NCI-H146 (cell line): Measurements from ENCODE around the gene RELA.
"Not testable (repeated sequence)": the region's sequence is repeated elsewhere in the genome, so short reads cannot be mapped to it uniquely, and the experiment has no call there.

Experiments
- DNase-seq: peaks from one replicate; lab custom pipeline; 2025; lab: John Stamatoyannopoulos, UW

RELA gene

DNA sequence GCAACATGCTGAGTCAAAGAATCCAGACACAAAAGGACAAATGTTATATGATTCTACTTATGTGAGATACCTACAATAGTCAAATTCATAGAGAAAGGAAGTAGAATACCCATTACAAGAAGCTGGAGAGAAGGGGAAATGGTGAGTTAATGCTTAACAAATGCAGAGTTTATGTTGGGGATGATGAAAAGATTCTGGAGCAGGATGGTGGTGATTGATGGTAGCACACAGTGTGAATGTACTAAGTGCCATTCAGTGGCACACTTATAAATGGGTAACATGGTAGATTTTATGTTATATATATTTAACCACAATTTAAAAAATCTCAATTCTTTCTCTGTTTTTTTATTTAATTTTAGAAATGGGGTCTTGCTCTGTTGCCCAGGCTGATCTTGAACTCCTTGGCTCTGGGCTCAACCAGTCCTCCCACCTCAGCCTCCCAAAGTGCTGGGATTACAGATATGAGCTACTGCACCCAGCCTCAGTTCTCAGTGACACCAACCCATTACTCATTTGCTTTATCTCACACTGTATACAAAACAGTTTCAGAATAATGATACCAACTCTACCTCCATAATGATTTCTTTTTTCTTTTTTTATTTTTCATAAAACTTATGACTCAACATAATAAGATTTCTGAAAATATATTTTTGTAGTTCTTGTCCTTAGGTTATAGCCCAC, 9.6 kb upstream of the RELA start:
- no peak for DNase-seq

DNA sequence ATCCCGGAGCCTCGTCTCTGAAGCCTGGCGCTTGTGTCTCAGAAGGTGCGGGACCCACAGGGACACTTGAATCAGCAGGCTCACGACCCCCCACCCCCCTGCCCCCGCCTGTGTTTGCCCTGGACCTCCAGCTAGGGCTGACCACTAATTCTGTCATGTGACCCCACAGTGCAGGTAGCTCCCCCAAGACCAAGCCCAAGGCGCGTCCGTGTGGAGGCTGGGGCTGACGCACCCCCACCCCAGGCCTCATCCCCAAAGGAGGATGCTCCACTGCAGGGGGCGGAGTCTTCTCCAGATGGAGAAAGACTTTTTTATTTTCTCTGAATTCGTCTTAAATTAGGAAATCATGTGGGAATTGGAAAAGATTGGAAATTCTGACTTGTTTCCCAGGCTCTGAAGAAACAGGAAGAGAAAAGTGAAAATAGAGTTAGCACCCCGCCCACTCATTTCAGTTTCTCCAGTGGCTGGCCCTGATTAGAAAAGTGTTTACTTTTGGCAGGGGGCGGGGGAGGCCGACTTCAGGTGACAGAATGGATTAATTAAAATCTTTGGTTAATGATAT, 1.0 kb upstream of the RELA start:
- peak; percentile 45 for DNase-seq

DNA sequence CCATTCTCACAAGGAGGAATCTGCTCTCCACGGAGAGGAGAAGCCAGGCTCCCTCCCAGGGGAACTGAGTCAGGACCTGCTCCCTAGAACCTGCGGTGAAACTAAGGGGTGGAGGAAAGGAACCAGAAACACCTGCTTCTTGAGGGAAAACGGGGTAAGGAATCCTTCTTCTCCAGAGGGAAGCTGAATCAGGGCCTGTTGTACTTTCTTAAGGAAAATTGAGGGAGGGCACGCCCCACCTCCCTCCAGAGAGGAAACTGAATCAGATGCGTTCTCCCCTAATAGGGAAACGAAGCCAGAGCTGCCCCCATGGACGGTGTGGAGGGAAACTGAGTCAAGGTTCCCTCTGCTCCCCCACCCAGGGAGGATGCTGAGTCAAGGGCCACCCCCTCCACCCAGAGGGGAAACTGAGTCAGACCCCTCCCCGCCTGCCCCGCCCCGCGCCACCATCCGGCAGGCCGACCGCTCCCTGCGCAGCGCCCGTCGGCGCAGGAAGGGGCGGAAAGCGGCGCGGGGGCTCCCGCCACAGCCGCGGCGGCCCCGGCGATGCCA, 393 bp downstream of the RELA start:
- no peak for DNase-seq

DNA sequence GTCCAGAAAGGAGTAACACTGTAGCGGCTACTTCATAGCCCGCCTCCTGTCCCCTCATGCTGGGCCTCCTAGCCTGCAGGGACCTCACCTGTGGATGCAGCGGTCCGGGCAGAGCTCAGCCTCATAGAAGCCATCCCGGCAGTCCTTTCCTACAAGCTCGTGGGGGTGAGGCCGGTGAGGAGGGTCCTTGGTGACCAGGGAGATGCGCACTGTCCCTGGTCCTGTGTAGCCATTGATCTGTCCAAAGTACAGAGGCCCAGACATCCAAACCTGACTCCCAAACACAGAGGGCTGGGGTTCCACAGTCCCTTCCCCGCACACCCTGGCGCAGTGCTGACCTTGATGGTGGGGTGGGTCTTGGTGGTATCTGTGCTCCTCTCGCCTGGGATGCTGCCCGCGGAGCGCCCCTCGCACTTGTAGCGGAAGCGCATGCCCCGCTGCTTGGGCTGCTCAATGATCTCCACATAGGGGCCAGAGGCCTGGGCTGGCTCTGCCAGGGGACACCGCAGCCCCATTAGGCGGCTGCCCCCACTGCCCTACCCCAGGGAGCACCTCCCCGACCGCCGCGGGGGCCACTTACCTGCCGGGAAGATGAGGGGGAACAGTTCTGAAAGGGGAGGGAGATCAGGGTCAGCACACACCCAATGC, 993 bp downstream of the RELA start:
- DNase-seq = no peak

DNA sequence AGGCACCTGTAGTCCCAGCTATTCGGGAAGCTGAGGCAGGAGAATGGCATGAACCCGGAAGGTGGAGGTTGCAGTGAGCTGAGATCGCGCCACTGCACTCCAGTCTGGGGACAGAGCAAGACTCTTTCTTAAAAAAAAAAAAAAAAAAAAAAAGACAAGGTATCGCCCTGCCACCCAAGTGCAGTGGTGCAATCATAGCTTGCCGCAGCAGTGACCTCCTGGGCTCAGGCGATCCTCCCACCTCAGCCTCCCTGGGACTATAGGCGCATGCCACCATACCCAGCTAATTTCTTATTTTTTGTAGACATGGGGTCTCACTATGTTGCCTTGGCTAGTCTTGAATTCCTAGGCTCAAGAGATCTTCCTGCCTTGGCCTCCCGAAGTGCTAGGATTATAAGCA, 1.8 kb downstream of the RELA start:
- DNase-seq = not testable (repeated sequence)

DNA sequence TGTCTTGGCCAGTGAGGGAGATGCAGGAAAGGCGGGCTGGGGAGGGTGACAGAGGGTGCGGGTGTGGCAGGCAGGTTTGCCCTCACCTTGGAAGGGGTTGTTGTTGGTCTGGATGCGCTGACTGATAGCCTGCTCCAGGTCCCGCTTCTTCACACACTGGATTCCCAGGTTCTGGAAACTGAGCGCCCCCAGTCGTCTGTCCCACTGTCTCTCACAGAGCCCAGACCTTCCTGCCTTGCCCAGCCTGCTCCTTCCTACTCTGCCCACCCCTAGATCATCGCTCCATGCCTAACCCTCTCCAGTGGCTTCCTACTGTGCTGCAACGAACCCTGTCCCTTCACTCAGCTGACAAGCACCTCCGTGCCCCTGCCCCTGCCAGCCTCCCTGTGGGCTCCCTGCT, 2.7 kb downstream of the RELA start:
- no peak for DNase-seq

DNA sequence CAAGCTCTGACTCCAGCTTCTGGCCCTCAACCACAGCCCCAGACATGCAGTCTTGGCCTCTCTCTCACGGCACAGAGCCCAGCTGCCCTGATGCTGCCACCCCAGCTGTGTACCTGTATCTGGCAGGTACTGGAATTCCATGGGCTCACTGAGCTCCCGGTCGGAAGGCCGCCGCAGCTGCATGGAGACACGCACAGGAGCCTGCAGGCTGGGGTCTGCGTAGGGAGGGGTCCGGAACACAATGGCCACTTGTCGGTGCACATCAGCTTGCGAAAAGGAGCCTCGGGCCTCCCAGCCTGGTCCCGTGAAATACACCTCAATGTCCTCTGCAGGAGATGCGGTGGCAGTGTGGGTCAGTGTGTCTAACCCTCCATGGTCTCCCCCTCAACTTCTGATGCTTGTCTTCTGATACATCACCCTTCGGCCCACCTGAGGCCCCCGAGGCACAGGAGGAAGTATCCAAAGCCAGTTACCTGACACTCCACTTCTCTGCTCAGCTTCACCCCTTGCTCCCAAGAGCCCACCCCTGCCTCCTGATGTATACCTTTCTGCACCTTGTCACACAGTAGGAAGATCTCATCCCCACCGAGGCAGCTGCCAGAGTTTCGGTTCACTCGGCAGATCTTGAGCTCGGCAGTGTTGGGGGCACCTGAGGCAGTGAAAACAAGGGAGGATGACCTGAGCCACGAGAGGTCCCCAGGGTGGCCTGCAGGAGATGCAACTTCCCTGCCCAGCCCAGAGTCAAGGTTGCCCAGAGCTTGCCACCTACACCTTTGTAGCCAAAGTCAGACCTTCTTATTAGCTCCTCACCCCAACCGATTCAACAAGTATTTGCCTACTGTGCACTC, 4.3 kb downstream of the RELA start:
- DNase-seq = no peak

DNA sequence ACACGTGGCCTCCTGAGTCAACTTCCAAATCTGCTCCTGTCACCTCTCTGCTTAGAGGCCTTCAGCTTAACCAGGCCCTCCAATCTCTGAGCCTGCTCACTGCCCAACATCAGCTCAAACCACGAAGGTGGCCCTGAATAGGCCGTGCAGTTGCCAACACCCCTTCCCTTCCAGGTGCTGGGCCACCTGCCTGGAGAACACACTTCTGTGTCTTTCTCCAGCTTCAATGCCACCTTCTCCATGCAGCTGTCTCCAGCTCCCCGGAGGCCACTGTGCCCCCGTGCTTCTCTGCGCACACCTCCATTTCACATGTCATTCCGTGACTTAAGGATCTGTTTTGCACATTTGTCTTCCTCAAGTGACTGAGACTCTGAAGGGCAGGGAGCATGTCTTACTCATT, 5.3 kb downstream of the RELA start:
- DNase-seq = no peak

DNA sequence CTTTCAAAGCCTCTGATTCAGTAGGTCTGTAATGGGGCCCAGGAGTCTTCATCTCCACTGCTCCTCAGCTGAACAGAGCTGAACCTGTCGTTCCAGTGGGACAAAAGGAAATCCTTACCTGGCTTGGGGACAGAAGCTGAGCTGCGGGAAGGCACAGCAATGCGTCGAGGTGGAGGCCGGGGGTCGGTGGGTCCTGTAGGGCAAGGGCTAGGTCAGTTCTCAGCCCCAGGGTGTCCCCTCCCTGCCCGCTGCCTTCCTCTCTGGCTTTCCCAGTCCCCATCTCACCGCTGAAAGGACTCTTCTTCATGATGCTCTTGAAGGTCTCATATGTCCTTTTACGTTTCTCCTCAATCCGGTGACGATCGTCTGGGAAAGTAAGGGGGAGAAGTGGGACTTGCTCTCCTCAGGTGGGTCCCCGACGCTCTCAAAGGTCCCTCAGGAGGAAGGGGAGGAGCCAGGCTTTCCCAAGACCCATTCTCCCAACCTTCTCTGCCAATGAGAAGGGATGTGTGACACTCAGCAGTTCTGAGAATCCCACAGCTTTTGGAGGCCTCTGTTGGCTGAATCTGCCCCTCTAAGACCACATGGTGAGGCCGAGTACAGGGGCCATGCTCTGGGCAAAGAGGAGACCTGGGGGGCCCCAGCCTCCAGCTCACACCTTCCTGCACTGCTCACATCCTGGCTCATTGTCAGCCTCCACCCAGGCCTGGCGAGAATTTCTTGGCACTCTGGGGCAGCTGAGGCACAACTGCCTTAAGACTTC, 7.0 kb downstream of the RELA start:
- no peak for DNase-seq

DNA sequence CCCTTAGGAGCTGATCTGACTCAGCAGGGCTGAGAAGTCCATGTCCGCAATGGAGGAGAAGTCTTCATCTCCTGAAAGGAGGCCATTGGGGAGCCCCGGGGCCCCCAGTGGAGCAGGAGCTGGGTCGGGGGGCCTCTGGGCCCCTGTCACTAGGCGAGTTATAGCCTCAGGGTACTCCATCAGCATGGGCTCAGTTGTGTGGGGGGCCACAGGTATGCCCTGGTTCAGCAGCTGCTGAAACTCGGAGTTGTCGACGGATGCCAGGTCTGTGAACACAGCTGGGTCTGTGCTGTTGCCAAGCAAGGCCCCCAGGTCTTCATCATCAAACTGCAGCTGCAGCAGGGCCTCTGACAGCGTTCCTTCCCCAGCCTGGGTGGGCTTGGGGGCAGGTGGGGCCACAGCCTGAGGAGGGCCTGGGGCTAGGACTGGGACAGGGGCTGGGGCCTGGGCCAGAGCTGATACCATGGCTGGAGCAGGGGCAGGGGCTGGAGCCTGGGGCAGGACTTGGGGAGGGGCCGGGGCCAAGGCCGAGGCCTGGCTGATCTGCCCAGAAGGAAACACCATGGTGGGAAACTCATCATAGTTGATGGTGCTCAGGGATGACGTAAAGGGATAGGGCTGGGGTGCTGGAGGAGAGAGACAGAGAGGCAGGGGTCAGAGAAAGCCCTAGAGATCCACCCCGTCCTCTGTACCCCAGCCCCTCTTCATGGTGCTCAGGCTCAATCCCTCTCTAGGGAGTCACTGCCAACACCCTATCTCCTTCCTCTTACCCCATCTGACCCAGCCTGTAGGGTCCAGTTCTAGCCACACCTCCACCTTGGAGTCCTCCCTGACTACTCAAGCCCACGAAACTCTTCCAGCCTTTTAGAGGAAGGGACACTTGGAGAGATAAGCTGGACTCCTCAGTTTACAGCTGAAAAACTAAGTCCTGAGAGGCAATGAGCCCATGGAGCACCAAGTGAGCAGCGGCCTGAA, 8.1 kb downstream of the RELA start:
- DNase-seq = no peak

DNA sequence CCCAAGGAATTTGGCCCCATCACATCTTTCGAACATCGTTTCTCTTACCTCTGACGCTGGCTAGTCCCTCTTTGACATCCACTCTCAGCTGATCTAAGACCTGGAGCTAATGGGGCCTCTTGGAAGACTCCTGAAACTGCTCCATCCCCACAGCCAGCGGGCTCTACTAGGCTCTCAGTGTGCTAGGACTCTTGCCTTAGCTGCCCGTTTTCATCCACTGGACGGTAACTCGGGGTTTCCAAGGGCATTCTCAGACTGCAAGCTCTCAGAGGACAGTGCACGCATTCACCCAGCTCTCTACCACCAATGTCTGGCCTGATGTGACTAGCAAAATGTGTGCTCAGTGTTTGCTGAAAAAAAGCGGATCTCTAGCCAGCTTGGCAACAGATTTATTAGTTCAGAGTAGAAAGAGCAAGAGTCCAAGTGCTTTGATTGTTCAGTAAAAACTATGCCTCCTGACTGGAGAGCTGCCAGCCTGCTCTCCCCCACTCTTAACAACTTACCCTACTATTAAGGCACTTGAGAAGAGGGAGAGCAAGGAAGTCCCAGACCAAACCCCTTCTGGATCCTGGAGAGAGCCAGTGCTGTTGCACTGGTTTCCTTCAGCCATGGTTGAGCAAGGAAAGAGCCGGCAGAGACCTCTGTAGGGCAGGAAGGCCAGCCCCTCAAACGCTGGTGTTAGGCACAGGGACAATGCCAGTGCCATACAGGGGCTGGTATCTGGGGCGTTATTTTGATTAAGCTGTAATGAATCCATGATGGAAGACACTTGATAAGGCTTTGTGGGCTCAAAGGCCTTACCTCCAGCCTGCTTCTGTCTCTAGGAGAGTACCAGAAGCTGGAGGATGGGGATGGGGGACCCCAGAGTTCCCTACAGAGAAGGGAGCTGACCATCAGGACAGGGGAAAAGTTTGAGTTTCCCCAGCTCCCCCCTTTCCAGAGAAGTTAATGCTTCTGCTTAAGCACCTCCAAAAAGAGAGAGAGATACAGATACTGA, 9.2 kb downstream of the RELA start:
- no peak for DNase-seq

DNA sequence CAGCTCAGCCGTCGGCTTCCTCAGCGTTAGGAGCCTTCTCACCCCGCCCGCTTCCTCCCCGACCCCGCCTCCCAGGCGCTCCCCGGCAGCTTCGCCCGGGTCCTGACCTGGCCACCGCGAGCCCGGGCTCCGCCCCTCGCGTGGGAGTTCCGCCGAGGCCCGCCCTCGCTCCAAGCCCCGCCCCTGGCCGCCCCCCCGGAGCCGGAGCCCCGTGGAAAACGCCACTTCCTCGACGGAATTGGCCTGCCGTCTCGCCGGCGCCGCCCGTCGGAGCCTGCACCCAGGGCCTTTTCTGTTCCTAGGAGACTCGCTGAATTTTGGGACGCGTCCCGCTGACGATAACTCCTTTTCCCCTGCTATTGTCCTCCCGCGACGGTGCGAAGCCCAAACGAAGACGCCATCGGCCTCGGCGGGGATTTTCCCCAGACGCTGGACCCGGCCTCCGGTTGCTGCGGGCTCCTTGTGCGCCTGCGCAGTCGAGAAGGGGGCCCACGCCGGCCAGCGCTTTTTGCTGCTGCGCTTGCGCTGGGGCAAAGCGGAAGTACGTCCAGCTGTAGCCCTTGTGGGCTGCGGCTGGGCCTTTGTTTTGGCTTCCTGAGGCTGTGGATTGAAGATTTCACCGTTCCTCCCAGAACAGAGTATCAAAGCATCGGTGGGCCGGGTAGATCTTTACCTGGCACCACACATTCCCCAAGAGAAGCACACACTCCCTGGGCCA, 10.0 kb downstream of the RELA start:
- peak; percentile 91 for DNase-seq

DNA sequence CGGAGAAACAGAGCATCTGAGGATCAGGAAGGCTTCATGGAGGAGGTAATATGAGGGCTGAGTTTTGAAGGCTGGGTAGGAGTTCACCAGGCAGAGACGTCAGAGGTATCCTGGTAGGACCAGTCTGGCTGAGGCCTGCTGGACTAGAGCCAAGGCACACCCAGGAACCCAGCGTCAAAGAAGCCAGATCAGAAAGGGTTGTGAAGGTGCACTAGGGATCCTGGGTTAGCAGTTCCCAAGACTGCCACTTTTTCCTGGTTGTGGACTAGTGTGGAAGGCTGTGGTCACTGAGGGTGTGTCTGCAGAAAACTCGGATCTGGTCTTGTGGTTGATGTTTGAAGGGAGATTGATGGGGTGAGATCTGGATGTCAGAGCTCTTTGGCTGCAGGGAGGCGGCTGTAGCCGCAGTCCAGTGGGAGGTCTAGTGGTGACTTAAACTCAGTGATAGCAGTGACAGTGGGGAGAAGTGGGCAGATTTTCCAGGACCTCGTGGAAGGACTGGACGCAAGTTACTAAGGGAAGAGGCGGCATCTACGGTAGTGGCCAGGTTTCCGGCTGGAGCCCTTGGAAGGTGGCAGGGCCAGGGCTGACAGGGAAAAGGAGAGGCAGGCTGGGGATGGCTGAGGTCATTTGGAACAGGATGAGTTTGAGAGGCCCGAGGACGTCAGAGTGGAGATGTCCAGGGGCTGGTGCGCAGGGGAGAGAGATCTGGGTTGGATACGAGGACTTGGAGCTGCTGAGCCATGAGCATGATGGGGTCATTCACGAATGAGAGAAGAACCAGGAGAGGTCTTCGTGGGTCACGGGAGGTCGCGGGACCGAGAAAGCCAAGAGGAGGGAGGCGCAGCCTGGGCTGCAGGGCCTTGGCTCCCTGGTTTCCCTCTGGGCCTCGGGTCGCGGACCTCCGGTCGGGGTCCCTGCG, 10.9 kb downstream of the RELA start:
- DNase-seq = no peak

DNA sequence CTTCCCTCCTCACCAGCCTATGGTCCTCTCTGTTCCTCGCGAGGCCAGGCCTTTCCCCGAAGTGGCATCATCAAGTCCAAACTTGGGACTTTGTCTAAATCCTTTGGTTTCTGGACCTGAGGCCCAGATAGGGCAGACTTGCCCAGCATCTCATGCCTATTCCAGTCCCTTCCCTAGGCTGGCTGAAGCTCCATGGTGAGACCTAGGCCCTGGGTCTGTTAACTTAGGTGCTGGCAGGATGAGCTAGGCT, 11.5 kb downstream of the RELA start:
- no peak for DNase-seq

DNA sequence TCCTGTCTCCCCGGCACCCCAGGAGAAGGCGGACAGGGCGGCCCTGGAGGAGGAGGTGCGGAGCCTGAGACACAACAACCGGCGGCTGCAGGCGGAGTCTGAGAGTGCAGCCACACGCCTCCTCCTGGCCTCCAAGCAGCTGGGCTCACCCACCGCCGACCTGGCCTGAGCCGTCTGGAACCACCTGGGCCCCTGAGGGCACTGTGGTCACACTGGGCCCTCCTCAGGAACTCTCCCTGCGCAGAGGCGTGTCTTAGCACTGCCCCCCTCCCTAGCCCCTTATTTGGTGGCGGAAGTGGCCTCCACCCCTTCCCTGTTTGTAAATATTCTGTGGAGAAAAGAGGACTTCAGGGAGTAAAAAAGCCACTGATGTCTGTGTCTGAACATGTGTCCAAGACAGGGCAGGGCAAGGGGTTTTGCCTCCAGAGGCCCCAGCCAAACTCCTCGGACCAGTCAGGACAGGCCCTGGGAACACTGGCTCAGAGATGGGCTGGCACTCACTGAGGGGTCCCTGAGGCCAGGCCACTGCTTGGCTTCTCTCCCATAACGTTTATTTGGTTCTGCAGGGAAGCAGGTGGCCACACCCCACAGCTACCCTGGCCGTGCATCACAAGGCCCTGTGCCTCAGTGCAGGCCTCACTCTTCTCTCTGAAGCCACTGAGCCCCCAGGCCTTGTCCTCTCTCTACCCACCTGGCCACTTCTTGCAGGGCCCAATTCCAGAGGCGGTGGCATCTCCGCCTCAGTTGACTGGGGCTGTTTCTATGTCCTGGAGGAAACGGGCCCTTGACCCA, 12.0 kb downstream of the RELA start:
- DNase-seq = no peak

DNA sequence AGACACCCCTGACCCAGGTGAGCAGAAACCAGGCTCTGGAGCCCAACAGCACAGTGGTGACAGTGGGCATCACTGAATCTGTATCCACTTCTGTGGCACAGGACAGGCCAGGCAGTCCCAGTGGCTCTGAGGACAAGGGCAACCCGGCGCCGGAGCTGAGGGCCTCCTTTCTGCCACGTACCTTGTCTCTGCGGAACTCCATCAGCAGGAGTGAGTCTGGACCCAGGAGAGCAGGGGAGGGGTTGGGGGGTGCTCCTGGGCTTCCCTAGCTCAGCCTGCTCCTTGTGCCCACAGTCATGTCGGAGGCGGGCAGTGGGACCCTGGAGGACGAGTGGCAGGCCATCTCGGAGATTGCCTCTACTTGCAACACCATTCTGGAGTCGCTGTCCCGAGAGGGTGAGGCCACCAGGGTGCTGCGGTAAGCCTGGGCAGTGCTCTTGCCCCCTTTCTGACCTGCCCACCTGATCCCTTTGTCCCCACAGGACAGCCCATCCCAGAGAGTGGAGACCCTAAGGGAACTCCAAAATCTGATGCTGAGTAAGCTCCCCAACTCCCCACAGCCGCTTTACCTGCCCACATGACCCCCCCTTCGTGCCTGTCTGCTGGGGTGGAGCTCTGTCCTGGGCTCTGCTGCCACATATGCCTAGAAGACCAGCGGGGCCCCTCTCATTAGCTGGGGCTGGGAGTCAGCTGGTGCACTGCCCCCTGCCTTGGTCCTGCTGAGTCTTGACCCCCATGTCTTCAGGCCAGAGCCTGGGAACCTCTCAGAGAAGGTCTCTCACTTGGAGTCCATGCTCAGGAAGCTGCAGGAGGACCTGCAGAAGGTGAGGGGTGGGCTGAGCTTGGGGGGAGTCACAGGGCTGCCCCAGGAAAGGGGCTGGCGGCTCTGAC, 12.8 kb downstream of the RELA start:
- no peak for DNase-seq
